Measurements from ENCODE around the gene GRWD1.
A peak's percentile ranks its signal among the peaks of the same experiment; 100 is the strongest.

The GRWD1 gene

GRCh38 chr19:48405850-48406249, 39.9 kb upstream of the GRWD1 start:
- Histone ChIP-seq H3K27me3 (ENCODE audit: insufficient read depth, low read depth, severe bottlenecking) (no peaks in the 10 kb centered on the region), H3K9me3 (ENCODE audit: severe bottlenecking) (no peaks in the 10 kb centered on the region), H3K36me3 (no peaks in the 10 kb centered on the region), H3K27ac (no peak overlapping the region), H3K4me3 (ENCODE audit: low read depth, low read length) (no peak overlapping the region)
- TF ChIP-seq, protein P1, sequence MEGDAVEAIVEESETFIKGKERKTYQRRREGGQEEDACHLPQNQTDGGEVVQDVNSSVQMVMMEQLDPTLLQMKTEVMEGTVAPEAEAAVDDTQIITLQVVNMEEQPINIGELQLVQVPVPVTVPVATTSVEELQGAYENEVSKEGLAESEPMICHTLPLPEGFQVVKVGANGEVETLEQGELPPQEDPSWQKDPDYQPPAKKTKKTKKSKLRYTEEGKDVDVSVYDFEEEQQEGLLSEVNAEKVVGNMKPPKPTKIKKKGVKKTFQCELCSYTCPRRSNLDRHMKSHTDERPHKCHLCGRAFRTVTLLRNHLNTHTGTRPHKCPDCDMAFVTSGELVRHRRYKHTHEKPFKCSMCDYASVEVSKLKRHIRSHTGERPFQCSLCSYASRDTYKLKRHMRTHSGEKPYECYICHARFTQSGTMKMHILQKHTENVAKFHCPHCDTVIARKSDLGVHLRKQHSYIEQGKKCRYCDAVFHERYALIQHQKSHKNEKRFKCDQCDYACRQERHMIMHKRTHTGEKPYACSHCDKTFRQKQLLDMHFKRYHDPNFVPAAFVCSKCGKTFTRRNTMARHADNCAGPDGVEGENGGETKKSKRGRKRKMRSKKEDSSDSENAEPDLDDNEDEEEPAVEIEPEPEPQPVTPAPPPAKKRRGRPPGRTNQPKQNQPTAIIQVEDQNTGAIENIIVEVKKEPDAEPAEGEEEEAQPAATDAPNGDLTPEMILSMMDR (IDR thresholded peaks at IDR 0.05; ENCODE audit: low read depth, low read length), result no peak
- no peak for DNase-seq

- no peaks in the 10 kb centered on the region for H3K9me3 ChIP-seq (ENCODE audit: severe bottlenecking)
- H3K4me3 ChIP-seq (ENCODE audit: low read depth, low read length), result no peak overlapping the region
- DNase-seq, result no peak
- H3K36me3 ChIP-seq, result peaks cover 3% of the 10 kb centered on the region; the same call in 1 of the 2 replicates
- no peaks in the 10 kb centered on the region for H3K27me3 ChIP-seq (ENCODE audit: insufficient read depth, low read depth, severe bottlenecking)
- no peak overlapping the region for H3K27ac ChIP-seq
- TF ChIP-seq, protein P1 (IDR thresholded peaks at IDR 0.05; ENCODE audit: low read depth, low read length), result no peak
Measured at GRCh38 chr19:48413879-48414587, 31.8 kb upstream of the GRWD1 start.

DNA sequence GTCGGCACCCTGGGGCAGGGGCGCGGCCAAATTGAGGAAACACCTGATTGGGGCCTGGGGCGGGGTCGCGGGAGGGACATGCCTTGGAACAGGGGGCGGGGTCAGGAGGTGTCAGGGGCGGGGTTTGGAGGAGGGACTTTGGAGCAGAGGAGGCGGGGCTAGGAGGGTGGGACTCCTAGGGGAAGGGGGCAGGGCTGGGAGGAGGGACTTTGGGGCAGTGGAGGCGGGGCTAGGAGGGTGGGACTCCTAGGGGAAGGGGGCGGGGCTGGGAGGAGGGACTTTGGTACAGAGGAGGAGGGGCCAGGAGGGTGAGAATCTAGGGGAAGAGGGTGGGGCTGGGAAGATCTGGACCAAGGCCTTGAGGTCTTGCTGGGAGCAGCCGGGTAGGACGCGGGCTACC, 30.4 kb upstream of the GRWD1 start:
- H3K4me3 ChIP-seq (ENCODE audit: low read depth, low read length), result no peak overlapping the region
- no peak overlapping the region for H3K27ac ChIP-seq
- peak; percentile 84 for DNase-seq
- H3K36me3 ChIP-seq, result peaks cover 3% of the 10 kb centered on the region; the same call in 1 of the 2 replicates
- H3K27me3 ChIP-seq (ENCODE audit: insufficient read depth, low read depth, severe bottlenecking), result no peaks in the 10 kb centered on the region
- H3K9me3 ChIP-seq (ENCODE audit: severe bottlenecking), result no peaks in the 10 kb centered on the region
- TF ChIP-seq, protein P1 (IDR thresholded peaks at IDR 0.05; ENCODE audit: low read depth, low read length), result no peak

DNA sequence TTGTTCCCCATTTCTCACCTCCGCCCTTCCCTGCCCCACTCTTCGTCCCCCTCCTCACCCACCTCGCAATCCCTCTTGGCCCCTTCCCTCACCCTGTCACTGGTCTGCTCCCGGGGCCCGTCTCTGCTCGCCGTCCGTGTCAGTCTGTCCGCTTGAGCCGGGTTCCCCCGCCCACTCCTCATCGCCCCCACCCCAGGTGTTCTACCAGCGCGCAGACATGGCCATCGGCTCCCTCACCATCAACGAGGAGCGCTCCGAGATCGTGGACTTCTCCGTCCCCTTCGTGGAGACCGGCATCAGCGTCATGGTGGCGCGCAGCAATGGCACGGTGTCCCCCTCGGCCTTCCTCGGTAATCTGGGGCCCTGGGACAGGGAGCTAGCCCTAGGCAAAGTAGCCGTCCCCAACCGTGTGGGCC, 30.0 kb upstream of the GRWD1 start:
- no peaks in the 10 kb centered on the region for H3K9me3 ChIP-seq (ENCODE audit: severe bottlenecking)
- DNase-seq, result no peak
- H3K27me3 ChIP-seq (ENCODE audit: insufficient read depth, low read depth, severe bottlenecking), result no peaks in the 10 kb centered on the region
- peaks cover 3% of the 10 kb centered on the region; the same call in 1 of the 2 replicates for H3K36me3 ChIP-seq
- H3K27ac ChIP-seq, result no peak overlapping the region
- TF ChIP-seq, protein P1 (IDR thresholded peaks at IDR 0.05; ENCODE audit: low read depth, low read length), result no peak
- H3K4me3 ChIP-seq (ENCODE audit: low read depth, low read length), result no peak overlapping the region

DNA sequence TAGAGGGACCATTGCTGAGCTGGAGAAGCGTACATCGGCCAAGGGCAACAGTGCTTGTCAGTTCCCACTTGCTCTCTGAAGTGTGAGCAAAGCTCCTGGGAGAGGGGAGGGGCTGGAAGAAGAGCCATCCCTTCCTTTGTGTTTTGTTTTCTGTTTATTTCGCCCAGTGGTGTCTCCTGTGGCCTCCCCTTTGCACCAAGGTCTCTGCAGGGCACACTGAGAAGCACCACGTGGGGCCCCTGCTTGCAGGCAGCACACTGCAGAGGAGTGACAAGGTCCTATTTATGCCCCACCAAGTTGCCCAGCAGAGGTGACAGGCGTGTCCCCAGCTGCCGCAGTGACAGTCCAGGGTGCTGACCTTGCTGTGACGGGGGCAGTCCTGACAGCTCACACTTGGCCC, 28.4 kb upstream of the GRWD1 start:
- H3K36me3 ChIP-seq, result peaks cover 3% of the 10 kb centered on the region; the same call in 1 of the 2 replicates
- H3K27ac ChIP-seq, result no peak overlapping the region; the same call in 1 of the 2 replicates
- no peak for DNase-seq
- H3K9me3 ChIP-seq (ENCODE audit: severe bottlenecking), result no peaks in the 10 kb centered on the region
- no peaks in the 10 kb centered on the region for H3K27me3 ChIP-seq (ENCODE audit: insufficient read depth, low read depth, severe bottlenecking)
- no peak overlapping the region for H3K4me3 ChIP-seq (ENCODE audit: low read depth, low read length)
- TF ChIP-seq, protein P1 (IDR thresholded peaks at IDR 0.05; ENCODE audit: low read depth, low read length), result no peak

All from WERI-Rb-1 (cell line).